Upper lobe of left lung (tissue), 6 donors: ENCODE results near the gene ACTN1. TPM values are rescaled to one million over a fixed set of nuclear protein-coding genes. Genes with fewer than 3 reads are reported as not detected.

Experiments used
- ATAC-seq, 2 donors: fragments of 200-7000 bp; cut with Tn5 transposase; one replicate each; pipeline ENCODE4 v1.9.1; 2022; ENCODE audit warnings: mild to moderate bottlenecking in 2 of 2, moderate library complexity in 2 of 2; ENCODE audit not compliant: low FRiP score in 2 of 2
- DNase-seq, 2 donors: peaks; one replicate each; pipeline ENCODE4 v3.0.0-alpha.2; 2019 to 2020
- H3K27ac ChIP-seq, 4 donors: fragments of 200-600 bp; sonication (generic); one replicate each; pipeline ENCODE4 v1.5.1; 2016 to 2019
- H3K27me3 ChIP-seq, 4 donors: fragments of 200-600 bp; sonication (generic); one replicate each; pipeline ENCODE4 v1.5.1; 2017 to 2019
- H3K36me3 ChIP-seq, 4 donors: fragments of 200-600 bp; sonication (generic); one replicate each; pipeline ENCODE4 v1.5.1; 2016 to 2019
- H3K4me1 ChIP-seq, 4 donors: fragments of 200-600 bp; sonication (generic); one replicate each; pipeline ENCODE4 v1.5.1; 2018 to 2019
- H3K4me3 ChIP-seq, 4 donors: fragments of 200-600 bp; sonication (generic); one replicate each; pipeline ENCODE4 v1.5.1; 2017 to 2019; ENCODE audit warnings: mild to moderate bottlenecking in 2 of 4, moderate library complexity in 1 of 4
- H3K9me3 ChIP-seq, 4 donors: fragments of 200-600 bp; sonication (generic); one replicate each; pipeline ENCODE4 v1.5.1; 2018 to 2019
- CTCF ChIP-seq, 6 experiments: fragments of 450-650 bp in 4 of 6; fragments of 200-600 bp in 2 of 6; sonication (generic) in 2 of 6; IDR thresholded peaks; one replicate each; pipeline ENCODE4 v1.5.1; 2016 to 2019; ENCODE audit warnings: antibody characterized with exemption in 6 of 6
- EP300 ChIP-seq, 4 donors: sonication (generic); formaldehyde crosslinking; IDR thresholded peaks; one replicate each; pipeline ENCODE4 v1.5.1; 2017; ENCODE audit warnings: antibody characterized with exemption in 4 of 4, control low read depth in 2 of 4
- POLR2A ChIP-seq, 4 donors: fragments of 450-650 bp; IDR thresholded peaks; one replicate each; pipeline ENCODE4 v1.5.1; 2016 to 2017; ENCODE audit warnings: antibody characterized with exemption in 4 of 4, mild to moderate bottlenecking in 2 of 4
- POLR2AphosphoS5 ChIP-seq, 2 donors: sonication (generic); formaldehyde crosslinking; IDR thresholded peaks; one replicate each; pipeline ENCODE4 v1.5.1; 2017; ENCODE audit warnings: antibody characterized with exemption in 2 of 2
- WGBS, 2 donors: methylation state at CpG; one replicate each; pipeline ENCODE4 v1.1.5; 2017 to 2018; 5-methylcytosine and 5-hydroxymethylcytosine counted together
- total RNA-seq, 6 donors: library from RNA; depleted of rRNA in 4 of 6; stranded (reverse); fragments of >200 nt in 4 of 6; gene quantifications; one replicate each; pipeline versions ENCODE4 v1.1.0 to v1.2.1, GENCODE V29; 2016 to 2021
- donor health status: DM: no; HTN: no; CAD: no; lungs with moderate emphysema.
- donor health status: DM: no; HTN: yes; CAD: no; lungs with severe emphysema.

ACTN1 gene
- total RNA-seq, 6 donors from 2014 or later, result 117 to 195 (median 157) TPM

- TF ChIP-seq EP300 (IDR thresholded peaks at IDR 0.05) (no peak), POLR2AphosphoS5 (IDR thresholded peaks at IDR 0.05) (no peak), CTCF (IDR thresholded peaks at IDR 0.05) (no peak), POLR2A (IDR thresholded peaks at IDR 0.05) (no peak)
- H3K4me3 ChIP-seq, result no peak overlapping the region
- DNase-seq, result no peak
- WGBS, 2 donors, result 76 to 80% methylated on average over 11 of the region's 11 CpGs
- H3K27me3 ChIP-seq, result no peaks in the 10 kb centered on the region
- H3K4me1 ChIP-seq, result peaks cover 41 to 75% (median 50%) of the 10 kb centered on the region in 4 donors
- peak overlapping the region; percentile 55 to 75 (median 66) for H3K27ac ChIP-seq
- no peaks in the 10 kb centered on the region for H3K36me3 ChIP-seq
- H3K9me3 ChIP-seq, result no peaks in the 10 kb centered on the region
- ATAC-seq, result no peak
These were observed 39.8 kb downstream of the ACTN1 start for GRCh38 chr14:68939181-68939892.

GRCh38 chr14:68938271-68939150 is 40.6 kb downstream of the ACTN1 start:
- peak overlapping the region; percentile 55 to 75 (median 66) for H3K27ac ChIP-seq
- 37 to 50% methylated on average over 3 to 4 of the region's 4 CpGs for WGBS, 2 donors
- H3K4me1 ChIP-seq, result peaks cover 41 to 80% (median 51%) of the 10 kb centered on the region in 4 donors
- no peak for TF ChIP-seq POLR2AphosphoS5 (IDR thresholded peaks at IDR 0.05)
- no peak for TF ChIP-seq EP300 (IDR thresholded peaks at IDR 0.05)
- no peak for TF ChIP-seq POLR2A (IDR thresholded peaks at IDR 0.05)
- TF ChIP-seq CTCF (IDR thresholded peaks at IDR 0.05), result no peak
- H3K4me3 ChIP-seq, result no peak overlapping the region
- no peaks in the 10 kb centered on the region for H3K9me3 ChIP-seq
- H3K27me3 ChIP-seq, result no peaks in the 10 kb centered on the region
- DNase-seq, result no peak
- no peaks in the 10 kb centered on the region for H3K36me3 ChIP-seq
- ATAC-seq, result no peak

- DNase-seq, result peak in 1 of 2 donors; percentile 64
- WGBS, 2 donors, result 62% methylated on average over 3 to 10 of the region's 11 CpGs
These were observed 41.4 kb downstream of the ACTN1 start for GRCh38 chr14:68937471-68938270.

More at GRCh38 chr14:68937471-68938270, 41.4 kb downstream of the ACTN1 start:
- Histone ChIP-seq H3K27me3 (no peaks in the 10 kb centered on the region), H3K36me3 (no peaks in the 10 kb centered on the region), H3K9me3 (no peaks in the 10 kb centered on the region), H3K4me3 (no peak overlapping the region), H3K4me1 (peaks cover 44 to 79% (median 47%) of the 10 kb centered on the region in 4 donors), H3K27ac (peak overlapping the region; percentile 55 to 75 (median 66))
- ATAC-seq, result peak in 1 of 2 donors; percentile 16
- TF ChIP-seq EP300 (IDR thresholded peaks at IDR 0.05) (peak in 1 of 4 donors; percentile 58), POLR2A (IDR thresholded peaks at IDR 0.05) (no peak), POLR2AphosphoS5 (IDR thresholded peaks at IDR 0.05) (peak in 1 of 2 donors; percentile 36), CTCF (IDR thresholded peaks at IDR 0.05) (peak in 3 of 6 experiments; percentile 21 to 52 (median 29))
